ENCODE results near the gene JMJD6.
"Not testable (repeated sequence)": the region's sequence is repeated elsewhere in the genome, so short reads cannot be mapped to it uniquely, and the experiment has no call there.

The JMJD6 gene

GRCh38 chr17:76735006-76735405, 8.6 kb upstream of the JMJD6 start:
- Histone ChIP-seq H3K36me3 (ENCODE audit: control insufficient read depth, insufficient read depth, low read length) (peaks cover 33% of the 10 kb centered on the region), H3K27me3 (ENCODE audit: control insufficient read depth, insufficient read depth, low read length) (no peaks in the 10 kb centered on the region), H3K9ac (ENCODE audit: low read depth, low read length) (peak overlapping the region; percentile 99), H3K4me1 (ENCODE audit: control insufficient read depth, insufficient read depth, low read length) (peaks cover 12% of the 10 kb centered on the region), H3K9me3 (ENCODE audit: control insufficient read depth, insufficient read depth, low read length) (no peaks in the 10 kb centered on the region), H3K4me3 (ENCODE audit: low read depth, low read length) (peak overlapping the region; percentile 98)

DNA sequence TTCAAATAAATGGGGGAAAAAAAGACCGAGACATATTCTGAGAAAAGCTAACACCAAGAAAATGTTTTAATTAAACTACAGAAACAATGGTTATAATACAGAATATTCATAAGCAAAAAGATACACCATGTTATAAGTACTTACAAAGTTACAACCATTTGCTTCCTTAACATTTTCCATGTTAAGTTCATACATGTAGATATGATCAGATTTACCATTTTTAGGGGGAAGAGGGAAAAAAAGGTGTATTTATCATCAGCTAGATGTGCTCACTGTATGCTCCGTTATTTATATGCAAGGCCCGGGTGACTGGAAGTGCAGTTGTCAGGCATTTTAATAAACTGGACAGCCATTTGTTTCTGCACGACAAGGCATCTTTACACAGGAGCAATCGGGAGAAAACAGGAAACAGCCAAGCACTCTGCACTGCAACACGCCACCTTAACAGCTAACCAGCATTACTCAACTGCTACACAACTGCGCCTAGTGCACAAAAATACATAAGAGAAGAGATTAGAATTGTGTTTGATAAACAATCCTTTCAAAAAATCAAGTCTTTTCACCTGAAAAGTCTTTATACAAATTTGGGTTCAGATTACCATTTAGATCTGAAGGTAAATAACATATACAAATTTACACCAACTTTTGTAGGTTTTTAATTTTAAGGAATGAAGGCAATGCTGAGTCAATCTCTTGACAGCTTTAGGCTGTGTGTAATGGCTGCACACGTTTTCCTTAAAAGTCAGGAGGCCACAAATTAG, 7.9 kb upstream of the JMJD6 start:
- Histone ChIP-seq H3K9ac (ENCODE audit: low read depth, low read length) (no peak overlapping the region), H3K36me3 (ENCODE audit: control insufficient read depth, insufficient read depth, low read length) (peaks cover 33% of the 10 kb centered on the region), H3K4me1 (ENCODE audit: control insufficient read depth, insufficient read depth, low read length) (peaks cover 12% of the 10 kb centered on the region), H3K4me3 (ENCODE audit: low read depth, low read length) (peak overlapping the region; percentile 98), H3K9me3 (ENCODE audit: control insufficient read depth, insufficient read depth, low read length) (no peaks in the 10 kb centered on the region), H3K27me3 (ENCODE audit: control insufficient read depth, insufficient read depth, low read length) (no peaks in the 10 kb centered on the region)

DNA sequence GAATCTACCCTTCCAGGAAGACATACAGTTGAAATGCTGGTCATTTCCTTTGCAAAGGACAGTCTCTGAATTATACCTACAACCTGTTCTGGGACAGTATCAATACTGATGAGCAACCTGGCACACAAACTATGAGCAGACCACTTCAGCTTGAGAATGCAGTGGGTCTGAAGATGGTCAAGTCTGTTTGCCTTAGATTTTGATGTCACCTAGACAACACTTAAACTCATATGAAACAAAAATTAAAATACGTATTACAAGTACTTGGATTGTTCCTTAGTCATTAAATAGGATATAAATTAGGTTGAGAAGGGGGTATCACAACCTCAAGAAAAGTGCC, 7.2 kb upstream of the JMJD6 start:
- H3K4me1 ChIP-seq (ENCODE audit: control insufficient read depth, insufficient read depth, low read length): peaks cover 8% of the 10 kb centered on the region
- no peak overlapping the region for H3K4me3 ChIP-seq (ENCODE audit: low read depth, low read length)
- H3K9ac ChIP-seq (ENCODE audit: low read depth, low read length): no peak overlapping the region
- H3K9me3 ChIP-seq (ENCODE audit: control insufficient read depth, insufficient read depth, low read length): no peaks in the 10 kb centered on the region
- peaks cover 33% of the 10 kb centered on the region for H3K36me3 ChIP-seq (ENCODE audit: control insufficient read depth, insufficient read depth, low read length)
- no peaks in the 10 kb centered on the region for H3K27me3 ChIP-seq (ENCODE audit: control insufficient read depth, insufficient read depth, low read length)

GRCh38 chr17:76732734-76733617, 6.6 kb upstream of the JMJD6 start:
- Histone ChIP-seq H3K9me3 (ENCODE audit: control insufficient read depth, insufficient read depth, low read length) (no peaks in the 10 kb centered on the region), H3K4me1 (ENCODE audit: control insufficient read depth, insufficient read depth, low read length) (peaks cover 6% of the 10 kb centered on the region), H3K36me3 (ENCODE audit: control insufficient read depth, insufficient read depth, low read length) (peaks cover 33% of the 10 kb centered on the region), H3K27me3 (ENCODE audit: control insufficient read depth, insufficient read depth, low read length) (no peaks in the 10 kb centered on the region), H3K4me3 (ENCODE audit: low read depth, low read length) (no peak overlapping the region), H3K9ac (ENCODE audit: low read depth, low read length) (no peak overlapping the region)

DNA sequence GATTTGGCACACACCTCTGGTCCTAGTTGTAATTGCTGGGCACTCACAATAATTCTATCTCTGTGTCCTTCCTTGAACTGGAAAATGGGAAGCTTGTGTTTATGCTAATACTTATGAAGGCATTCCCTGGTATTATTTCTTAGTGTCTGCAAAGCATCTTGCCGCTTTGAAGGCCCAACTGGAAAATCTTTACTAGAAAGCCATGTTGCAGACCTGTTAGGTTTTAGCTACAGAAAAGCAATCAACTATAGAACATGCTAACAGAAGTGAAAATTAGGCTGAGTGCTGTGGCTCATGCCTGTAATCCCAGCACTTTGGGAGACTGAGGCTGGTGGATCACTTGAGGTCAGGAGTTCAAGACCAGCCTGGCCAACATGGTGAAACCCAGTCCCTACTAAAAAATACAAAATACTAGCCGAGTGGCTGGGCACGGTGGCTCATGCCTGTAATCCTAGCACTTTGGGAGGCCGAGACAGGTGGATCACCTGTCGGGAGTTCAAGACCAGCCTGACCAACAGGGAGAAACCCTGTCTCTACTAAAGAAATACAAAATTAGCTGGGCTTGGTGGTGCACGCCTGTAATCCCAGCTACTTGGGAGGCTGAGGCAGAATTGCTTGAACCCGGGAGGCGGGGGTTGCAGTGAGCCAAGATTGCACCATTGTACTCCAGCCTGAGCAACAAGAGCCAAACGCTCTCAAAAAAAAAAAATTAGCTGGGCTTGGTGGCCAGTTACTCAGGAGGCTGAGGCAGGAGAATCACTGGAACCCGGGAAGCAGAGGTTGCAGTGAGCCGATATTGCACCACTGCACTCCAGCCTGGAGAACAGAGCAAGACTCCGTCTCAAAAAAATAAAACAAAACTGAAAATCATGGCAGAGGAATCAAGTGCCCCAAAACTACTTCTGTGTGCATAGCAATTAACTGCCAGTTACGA, 5.7 kb upstream of the JMJD6 start:
- H3K36me3 ChIP-seq (ENCODE audit: control insufficient read depth, insufficient read depth, low read length): peaks cover 33% of the 10 kb centered on the region
- not testable (repeated sequence) for H3K9me3 ChIP-seq (ENCODE audit: control insufficient read depth, insufficient read depth, low read length); H3K4me3 ChIP-seq (ENCODE audit: low read depth, low read length); H3K27me3 ChIP-seq (ENCODE audit: control insufficient read depth, insufficient read depth, low read length); H3K4me1 ChIP-seq (ENCODE audit: control insufficient read depth, insufficient read depth, low read length); H3K9ac ChIP-seq (ENCODE audit: low read depth, low read length)

DNA sequence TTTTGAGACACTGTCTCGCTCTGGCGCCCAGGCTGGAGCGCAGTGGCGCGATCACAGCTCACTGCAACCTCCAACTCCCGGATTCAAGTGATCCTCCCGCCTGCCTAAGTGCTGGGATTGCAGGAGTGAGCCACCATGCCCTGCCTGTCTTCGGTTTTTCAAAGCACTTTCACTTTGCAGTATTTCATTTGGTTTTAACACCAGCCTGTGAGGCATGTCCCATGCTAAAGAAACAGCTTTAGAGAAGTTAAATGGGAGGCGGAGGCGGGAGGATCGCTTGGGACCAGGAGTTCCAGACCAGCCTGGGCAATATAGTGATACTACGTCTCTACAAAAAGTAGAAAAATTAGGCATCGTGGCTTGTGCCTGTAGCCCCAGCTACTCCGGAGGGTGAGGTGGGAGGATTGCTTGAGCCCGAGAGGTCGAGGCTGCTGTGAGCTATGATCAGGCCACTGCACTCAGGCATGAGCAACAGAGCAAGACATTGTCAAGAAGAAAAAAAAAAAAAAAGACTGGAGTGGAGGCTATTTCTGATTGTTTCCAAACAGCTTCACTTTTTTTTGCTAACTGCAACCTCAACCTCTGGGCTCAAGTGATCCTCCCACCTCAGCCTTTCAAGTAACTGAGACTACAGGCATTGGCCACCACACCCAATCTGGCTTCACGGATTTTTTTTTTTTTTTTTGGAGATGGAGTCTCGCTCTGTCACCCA, 1.5 kb upstream of the JMJD6 start:
- peaks cover 7% of the 10 kb centered on the region for H3K36me3 ChIP-seq (ENCODE audit: control insufficient read depth, insufficient read depth, low read length)

DNA sequence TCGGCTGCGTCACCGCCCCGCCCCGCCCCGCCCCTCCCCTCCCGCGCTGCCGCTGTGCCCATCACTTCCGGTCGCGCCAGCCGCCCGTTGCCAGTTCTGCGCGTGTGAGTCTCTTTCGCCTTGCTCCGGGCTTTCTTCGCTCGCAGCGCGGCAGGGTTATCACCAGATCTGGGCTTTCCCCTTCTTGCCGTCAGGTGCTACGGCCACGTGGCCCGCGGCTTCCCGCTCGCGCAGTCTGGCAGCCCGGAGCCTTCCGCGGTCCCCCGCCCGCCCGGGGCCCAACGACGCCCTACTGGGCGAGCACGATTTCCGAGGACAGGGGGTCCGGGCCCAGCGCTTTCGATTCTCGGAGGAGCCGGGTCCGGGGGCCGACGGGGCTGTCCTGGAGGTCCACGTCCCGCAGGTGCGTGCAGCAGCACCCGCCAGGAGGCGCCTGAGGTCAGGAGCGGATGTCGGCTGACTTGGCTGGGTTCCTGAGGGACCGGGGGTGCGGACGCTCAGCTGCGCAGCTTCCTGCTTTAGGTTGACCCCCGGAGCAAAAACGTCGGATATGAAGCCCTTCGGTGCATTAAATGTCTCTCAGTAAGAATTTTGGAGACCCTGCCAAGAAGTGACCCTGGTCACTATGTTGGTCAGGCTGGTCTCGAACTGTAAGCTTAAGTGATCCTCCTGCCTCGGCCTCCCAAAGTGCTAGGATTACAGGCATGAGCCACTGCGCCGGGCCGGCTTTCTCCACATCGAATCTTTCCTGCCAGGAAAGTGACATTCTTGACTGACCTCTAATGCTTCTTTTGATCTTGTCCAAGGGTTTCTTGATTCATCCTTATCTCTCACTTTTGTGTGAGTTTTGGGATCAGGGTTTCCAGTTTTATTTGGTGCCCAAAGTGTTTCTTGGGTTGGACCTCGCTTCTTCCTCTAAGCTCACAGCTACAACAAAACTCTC, 641 bp upstream of the JMJD6 start, which contains the start of gene METTL23:
TSS of gene METTL23 (plus strand) at position 64 of the 943 bp plus-strand sequence. CDS start 2,872 bp downstream, outside the sequence.
- Histone ChIP-seq H3K27me3 (ENCODE audit: control insufficient read depth, insufficient read depth, low read length) (no peaks in the 10 kb centered on the region), H3K36me3 (ENCODE audit: control insufficient read depth, insufficient read depth, low read length) (peaks cover 11% of the 10 kb centered on the region), H3K9me3 (ENCODE audit: control insufficient read depth, insufficient read depth, low read length) (no peaks in the 10 kb centered on the region), H3K9ac (ENCODE audit: low read depth, low read length) (peak within 1 kb of the TSS; percentile 81), H3K4me3 (ENCODE audit: low read depth, low read length) (peak within 1 kb of the TSS; percentile 89), H3K4me1 (ENCODE audit: control insufficient read depth, insufficient read depth, low read length) (peaks cover 4% of the 10 kb centered on the region)

More for the DNA sequence above, 1.5 kb upstream of the JMJD6 start:
- Histone ChIP-seq H3K9me3 (ENCODE audit: control insufficient read depth, insufficient read depth, low read length) (no peaks in the 10 kb centered on the region), H3K9ac (ENCODE audit: low read depth, low read length) (no peak overlapping the region), H3K27me3 (ENCODE audit: control insufficient read depth, insufficient read depth, low read length) (no peaks in the 10 kb centered on the region), H3K4me1 (ENCODE audit: control insufficient read depth, insufficient read depth, low read length) (peaks cover 4% of the 10 kb centered on the region), H3K4me3 (ENCODE audit: low read depth, low read length) (peak overlapping the region; percentile 89)

DNA sequence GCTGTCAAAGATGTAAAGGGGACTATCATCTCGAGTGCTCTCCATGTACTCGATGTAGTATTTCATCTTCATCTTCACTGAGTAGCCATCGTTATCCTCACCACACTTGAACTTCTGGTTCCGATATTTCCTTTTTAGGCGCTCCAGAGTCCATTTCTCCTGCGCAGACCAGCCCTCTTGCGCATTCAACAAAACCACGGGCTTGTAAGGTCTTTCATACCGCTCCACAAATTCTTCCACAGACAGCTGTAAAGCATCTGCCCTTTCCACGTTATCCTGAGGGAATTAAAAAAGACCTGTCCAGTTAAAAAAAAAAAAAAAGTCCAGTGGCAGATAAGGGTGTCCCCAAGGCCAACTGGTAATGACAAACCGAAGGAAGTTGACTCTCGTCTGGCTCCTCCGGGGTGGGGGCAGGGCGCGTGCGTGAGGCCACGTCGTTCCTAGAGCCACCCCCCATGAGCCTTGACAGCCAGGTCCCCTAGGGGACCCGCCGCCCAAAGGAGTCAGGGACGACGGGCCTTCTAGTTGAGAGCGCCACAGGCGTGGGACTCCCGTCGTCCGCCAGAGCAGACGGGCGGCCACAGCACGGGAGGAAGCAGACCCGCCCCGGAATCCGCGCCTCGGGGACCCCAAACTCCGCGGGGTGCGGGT, 701 bp downstream of the JMJD6 start:
- Histone ChIP-seq H3K4me3 (ENCODE audit: low read depth, low read length) (peak overlapping the region; percentile 78), H3K4me1 (ENCODE audit: control insufficient read depth, insufficient read depth, low read length) (peaks cover 4% of the 10 kb centered on the region), H3K36me3 (ENCODE audit: control insufficient read depth, insufficient read depth, low read length) (peaks cover 24% of the 10 kb centered on the region)

GRCh38 chr17:76723812-76724211, 2.6 kb downstream of the JMJD6 start:
- H3K9me3 ChIP-seq (ENCODE audit: control insufficient read depth, insufficient read depth, low read length): no peaks in the 10 kb centered on the region
- no peaks in the 10 kb centered on the region for H3K27me3 ChIP-seq (ENCODE audit: control insufficient read depth, insufficient read depth, low read length)
- H3K9ac ChIP-seq (ENCODE audit: low read depth, low read length): no peak overlapping the region
- peaks cover 4% of the 10 kb centered on the region for H3K4me1 ChIP-seq (ENCODE audit: control insufficient read depth, insufficient read depth, low read length)
- no peak overlapping the region for H3K4me3 ChIP-seq (ENCODE audit: low read depth, low read length)
- peaks cover 31% of the 10 kb centered on the region for H3K36me3 ChIP-seq (ENCODE audit: control insufficient read depth, insufficient read depth, low read length)

More for the DNA sequence above, 701 bp downstream of the JMJD6 start:
- H3K27me3 ChIP-seq (ENCODE audit: control insufficient read depth, insufficient read depth, low read length): no peaks in the 10 kb centered on the region
- peak overlapping the region; percentile 32 for H3K9ac ChIP-seq (ENCODE audit: low read depth, low read length)
- H3K9me3 ChIP-seq (ENCODE audit: control insufficient read depth, insufficient read depth, low read length): no peaks in the 10 kb centered on the region

DNA sequence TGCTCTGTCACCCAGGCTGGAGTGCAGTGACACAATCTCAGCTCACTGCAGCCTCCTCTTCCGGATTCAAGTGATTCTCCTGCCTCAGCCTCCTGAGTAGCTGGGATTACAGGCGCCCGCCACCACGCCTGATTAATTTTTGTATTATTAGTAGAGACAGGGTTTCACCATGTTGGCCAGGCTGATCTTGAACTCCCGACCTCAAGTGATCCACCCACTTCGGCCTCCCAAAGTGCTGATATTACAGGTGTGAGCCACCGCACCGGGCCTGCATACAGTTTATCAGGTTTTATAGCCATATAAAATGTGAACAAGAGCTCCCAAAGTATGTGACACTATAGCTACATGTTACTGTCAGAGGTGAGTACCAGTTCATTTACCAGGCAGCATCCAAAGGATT, 3.4 kb downstream of the JMJD6 start:
- H3K9me3 ChIP-seq (ENCODE audit: control insufficient read depth, insufficient read depth, low read length); H3K4me3 ChIP-seq (ENCODE audit: low read depth, low read length); H3K27me3 ChIP-seq (ENCODE audit: control insufficient read depth, insufficient read depth, low read length); H3K9ac ChIP-seq (ENCODE audit: low read depth, low read length); H3K4me1 ChIP-seq (ENCODE audit: control insufficient read depth, insufficient read depth, low read length): not testable (repeated sequence)
- H3K36me3 ChIP-seq (ENCODE audit: control insufficient read depth, insufficient read depth, low read length): peaks cover 36% of the 10 kb centered on the region
